WTC11 (cell line): ENCODE data around the gene ST8SIA3. TPM values are rescaled to one million over a fixed set of nuclear protein-coding genes. Genes with fewer than 3 reads are reported as not detected.
"Not testable (repeated sequence)": the region's sequence is repeated elsewhere in the genome, so short reads cannot be mapped to it uniquely, and the experiment has no call there.

Experiments
- ATAC-seq: fragments of 200-7000 bp; cut with Tn5 transposase; 2 replicates; pipeline ENCODE4 v1.10.0; 2021; ENCODE audit warnings: mild to moderate bottlenecking, moderate library complexity
- CTCF ChIA-PET: fragments of 300-600 bp; sonication (Branson Sonifier 250); formaldehyde crosslinking; loops from one replicate; lab custom pipeline; 2021; ENCODE audit warnings: antibody characterized with exemption; lab: Charles Lee
- POLR2A ChIA-PET: fragments of 350-600 bp; sonication (Branson Sonifier 250); formaldehyde crosslinking; loops from one replicate; lab custom pipeline; 2021; ENCODE audit warnings: antibody characterized with exemption; lab: Charles Lee
- DNase-seq: peaks from one replicate; pipeline ENCODE4 v3.0.0; 2021; ENCODE audit warnings: low spot score
- H3K27ac Mint-ChIP-seq: 2 replicates; pipeline ENCODE4 v1.8.0; 2021; ENCODE audit warnings: mixed read lengths
- H3K27me3 Mint-ChIP-seq: 2 replicates; pipeline ENCODE4 v1.8.0; 2021; ENCODE audit warnings: low read depth, mild to moderate bottlenecking, moderate library complexity, mixed read lengths
- H3K36me3 Mint-ChIP-seq: 2 replicates; pipeline ENCODE4 v1.8.0; 2021; ENCODE audit warnings: mixed read lengths
- H3K4me1 Mint-ChIP-seq: 2 replicates; pipeline ENCODE4 v1.8.0; 2022; ENCODE audit warnings: mixed read lengths
- H3K4me3 Mint-ChIP-seq: 2 replicates; pipeline ENCODE4 v1.8.0; 2021; ENCODE audit warnings: mild to moderate bottlenecking, moderate library complexity, mixed read lengths
- H3K9me3 Mint-ChIP-seq: 2 replicates; pipeline ENCODE4 v1.8.0; 2021; ENCODE audit warnings: mixed read lengths
- ATF2 ChIP-seq: sonication (generic); formaldehyde crosslinking; IDR thresholded peaks from 2 replicates; pipeline ENCODE4 v1.8.1; 2022; ENCODE audit warnings: low read depth, missing genetic modification reagents, borderline replicate concordance
- CBFB ChIP-seq: sonication (generic); formaldehyde crosslinking; IDR thresholded peaks from 2 replicates; pipeline ENCODE4 v1.8.1; 2022; ENCODE audit warnings: mild to moderate bottlenecking, low read depth, missing genetic modification reagents
- EMX1 ChIP-seq: fragments of 250-450 bp; sonication (Bioruptor Pico); IDR thresholded peaks from 2 replicates; pipeline ENCODE4 v1.8.0; 2021; ENCODE audit warnings: mild to moderate bottlenecking
- JUN ChIP-seq: sonication (generic); formaldehyde crosslinking; IDR thresholded peaks from 2 replicates; pipeline ENCODE4 v1.8.0; 2023; ENCODE audit warnings: mild to moderate bottlenecking, missing genetic modification reagents
- SOX15 ChIP-seq: fragments of 250-450 bp; sonication (Bioruptor Pico); IDR thresholded peaks from 2 replicates; pipeline ENCODE4 v1.9.0; 2021; ENCODE audit warnings: mild to moderate bottlenecking
- STAT6 ChIP-seq: sonication (generic); formaldehyde crosslinking; conservative IDR thresholded peaks from 2 replicates; pipeline ENCODE4 v1.8.1; 2023; ENCODE audit warnings: mild to moderate bottlenecking, low read depth, missing genetic modification reagents, moderate library complexity
- TEAD4 ChIP-seq: sonication (generic); formaldehyde crosslinking; IDR thresholded peaks from 2 replicates; pipeline ENCODE4 v1.8.0; 2022; ENCODE audit warnings: mild to moderate bottlenecking, missing genetic modification reagents
- ZBTB21 ChIP-seq: sonication (generic); formaldehyde crosslinking; IDR thresholded peaks from 2 replicates; pipeline ENCODE4 v1.8.1; 2023; ENCODE audit warnings: mild to moderate bottlenecking, missing genetic modification reagents, borderline replicate concordance
- ZNF138 ChIP-seq: sonication (generic); formaldehyde crosslinking; conservative IDR thresholded peaks from 2 replicates; pipeline ENCODE4 v1.8.1; 2022; ENCODE audit warnings: mild to moderate bottlenecking, moderate library complexity, missing genetic modification reagents
- ZNF396 ChIP-seq: fragments of 250-450 bp; sonication (Bioruptor Pico); IDR thresholded peaks from 2 replicates; pipeline ENCODE4 v1.8.0; 2021; ENCODE audit warnings: mild to moderate bottlenecking, moderate library complexity, borderline replicate concordance
- ZNF671 ChIP-seq: fragments of 250-450 bp; sonication (Bioruptor Pico); IDR thresholded peaks from 2 replicates; pipeline ENCODE4 v1.8.0; 2021; ENCODE audit warnings: mild to moderate bottlenecking
- total RNA-seq: library from RNA; stranded (reverse); gene quantifications from 3 replicates; pipeline ENCODE4 v1.2.3, GENCODE V29; 2021
- TF ChIP-seq, protein P1 (sequence below): sonication (generic); formaldehyde crosslinking; IDR thresholded peaks from 2 replicates; pipeline ENCODE4 v1.8.1; 2022; ENCODE audit warnings: missing genetic modification reagents, borderline replicate concordance
- TF ChIP-seq, protein P2 (sequence below): sonication (generic); formaldehyde crosslinking; IDR thresholded peaks from 2 replicates; pipeline ENCODE4 v1.8.1; 2022; ENCODE audit warnings: mild to moderate bottlenecking, missing genetic modification reagents, moderate library complexity, borderline replicate concordance
- TF ChIP-seq, protein P3 (sequence below): sonication (generic); formaldehyde crosslinking; IDR thresholded peaks from 2 replicates; pipeline ENCODE4 v1.8.1; 2023; ENCODE audit warnings: mild to moderate bottlenecking, missing genetic modification reagents, moderate library complexity

ST8SIA3 gene
- total RNA-seq, 1 experiment from 2014 or later = 2.3 TPM

GRCh38 chr18:57390044-57390443, 37.7 kb downstream of the ST8SIA3 start:
- H3K36me3 Mint-ChIP-seq = no peaks in the 10 kb centered on the region
- ChIA-PET CTCF (interaction anchor here (1.0 kb wide), 1 partner anchor 10 kb away, joined by 3 read pairs; no protein-coding TSS in a partner anchor), POLR2A (no interaction called here)
- H3K4me3 Mint-ChIP-seq = no peak overlapping the region
- peaks cover 6% of the 10 kb centered on the region for H3K4me1 Mint-ChIP-seq
- H3K27ac Mint-ChIP-seq = no peak overlapping the region
- ATAC-seq (no peak), DNase-seq (no peak)
- peaks cover 5% of the 10 kb centered on the region for H3K9me3 Mint-ChIP-seq
- H3K27me3 Mint-ChIP-seq = no peaks in the 10 kb centered on the region; the same call in 1 of the 2 replicates
- no peak for TF ChIP-seq JUN (CRISPR knock-in tag)

DNA sequence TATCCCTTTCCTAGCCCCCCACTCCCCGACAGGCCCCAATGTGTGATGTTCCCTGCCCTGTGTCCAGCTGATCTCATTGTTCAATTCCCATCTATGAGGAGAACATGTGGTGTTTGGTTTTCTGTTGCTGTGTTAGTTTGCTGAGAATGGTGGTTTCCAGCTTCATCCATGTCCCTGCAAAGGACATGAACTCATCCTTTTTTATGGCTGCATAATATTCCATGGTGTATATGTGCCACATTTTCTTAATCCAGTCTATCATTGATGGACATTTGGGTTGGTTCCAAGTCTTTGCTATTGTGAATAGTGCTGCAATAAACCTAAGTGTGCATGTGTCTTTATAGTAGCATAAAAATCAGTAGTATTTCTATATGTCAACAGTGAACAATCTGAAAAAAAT, 42.4 kb downstream of the ST8SIA3 start:
- POLR2A ChIA-PET, H3K4me3 Mint-ChIP-seq, H3K27ac Mint-ChIP-seq, H3K27me3 Mint-ChIP-seq, H3K4me1 Mint-ChIP-seq, CTCF ChIA-PET, H3K36me3 Mint-ChIP-seq, DNase-seq, ATAC-seq: not testable (repeated sequence)
- peaks cover 15% of the 10 kb centered on the region for H3K9me3 Mint-ChIP-seq

- POLR2A ChIA-PET = interaction anchor here (0.6 kb wide), 1 partner anchor 65 kb away, joined by 3 read pairs; no protein-coding TSS in a partner anchor
- H3K36me3 Mint-ChIP-seq, CTCF ChIA-PET, H3K4me3 Mint-ChIP-seq, ATAC-seq, H3K27ac Mint-ChIP-seq, H3K4me1 Mint-ChIP-seq, H3K27me3 Mint-ChIP-seq, DNase-seq: not testable (repeated sequence)
- peaks cover 15% of the 10 kb centered on the region for H3K9me3 Mint-ChIP-seq
Observed at GRCh38 chr18:57396831-57397230, 44.5 kb downstream of the ST8SIA3 start.

GRCh38 chr18:57397440-57398132, 45.2 kb downstream of the ST8SIA3 start:
- no peak overlapping the region for H3K27ac Mint-ChIP-seq
- H3K27me3 Mint-ChIP-seq = peaks cover 3% of the 10 kb centered on the region
- no peak for ATAC-seq
- H3K36me3 Mint-ChIP-seq = no peaks in the 10 kb centered on the region
- ChIA-PET POLR2A (no interaction called here), CTCF (no interaction called here)
- TF ChIP-seq CBFB (CRISPR knock-in tag) (no peak), ATF2 (no peak), STAT6 (no peak), ZNF671 (CRISPR knock-in tag) (no peak)
- TF ChIP-seq, protein P1, sequence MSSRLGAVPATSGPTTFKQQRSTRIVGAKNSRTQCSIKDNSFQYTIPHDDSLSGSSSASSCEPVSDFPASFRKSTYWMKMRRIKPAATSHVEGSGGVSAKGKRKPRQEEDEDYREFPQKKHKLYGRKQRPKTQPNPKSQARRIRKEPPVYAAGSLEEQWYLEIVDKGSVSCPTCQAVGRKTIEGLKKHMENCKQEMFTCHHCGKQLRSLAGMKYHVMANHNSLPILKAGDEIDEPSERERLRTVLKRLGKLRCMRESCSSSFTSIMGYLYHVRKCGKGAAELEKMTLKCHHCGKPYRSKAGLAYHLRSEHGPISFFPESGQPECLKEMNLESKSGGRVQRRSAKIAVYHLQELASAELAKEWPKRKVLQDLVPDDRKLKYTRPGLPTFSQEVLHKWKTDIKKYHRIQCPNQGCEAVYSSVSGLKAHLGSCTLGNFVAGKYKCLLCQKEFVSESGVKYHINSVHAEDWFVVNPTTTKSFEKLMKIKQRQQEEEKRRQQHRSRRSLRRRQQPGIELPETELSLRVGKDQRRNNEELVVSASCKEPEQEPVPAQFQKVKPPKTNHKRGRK (CRISPR knock-in tag) = no peak
- TF ChIP-seq, protein P2, sequence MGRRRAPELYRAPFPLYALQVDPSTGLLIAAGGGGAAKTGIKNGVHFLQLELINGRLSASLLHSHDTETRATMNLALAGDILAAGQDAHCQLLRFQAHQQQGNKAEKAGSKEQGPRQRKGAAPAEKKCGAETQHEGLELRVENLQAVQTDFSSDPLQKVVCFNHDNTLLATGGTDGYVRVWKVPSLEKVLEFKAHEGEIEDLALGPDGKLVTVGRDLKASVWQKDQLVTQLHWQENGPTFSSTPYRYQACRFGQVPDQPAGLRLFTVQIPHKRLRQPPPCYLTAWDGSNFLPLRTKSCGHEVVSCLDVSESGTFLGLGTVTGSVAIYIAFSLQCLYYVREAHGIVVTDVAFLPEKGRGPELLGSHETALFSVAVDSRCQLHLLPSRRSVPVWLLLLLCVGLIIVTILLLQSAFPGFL = no peak
- no peak for DNase-seq
- H3K9me3 Mint-ChIP-seq = peaks cover 15% of the 10 kb centered on the region
- H3K4me1 Mint-ChIP-seq = no peaks in the 10 kb centered on the region
- no peak overlapping the region for H3K4me3 Mint-ChIP-seq

GRCh38 chr18:57404345-57404744, 52.0 kb downstream of the ST8SIA3 start:
- TF ChIP-seq EMX1 (CRISPR knock-in tag) = no peak
- TF ChIP-seq TEAD4 = no peak
- TF ChIP-seq ZNF138 = no peak
- TF ChIP-seq, protein P3, sequence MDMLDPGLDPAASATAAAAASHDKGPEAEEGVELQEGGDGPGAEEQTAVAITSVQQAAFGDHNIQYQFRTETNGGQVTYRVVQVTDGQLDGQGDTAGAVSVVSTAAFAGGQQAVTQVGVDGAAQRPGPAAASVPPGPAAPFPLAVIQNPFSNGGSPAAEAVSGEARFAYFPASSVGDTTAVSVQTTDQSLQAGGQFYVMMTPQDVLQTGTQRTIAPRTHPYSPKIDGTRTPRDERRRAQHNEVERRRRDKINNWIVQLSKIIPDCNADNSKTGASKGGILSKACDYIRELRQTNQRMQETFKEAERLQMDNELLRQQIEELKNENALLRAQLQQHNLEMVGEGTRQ (CRISPR knock-in tag) = no peak
- TF ChIP-seq ZNF396 (CRISPR knock-in tag) = no peak
- no peak for TF ChIP-seq SOX15 (CRISPR knock-in tag)
- no peak for TF ChIP-seq ZBTB21 (CRISPR knock-in tag)
- TF ChIP-seq, all 79 proteins: peak for 0
- Mint-ChIP-seq H3K9me3 (peaks cover under 1% of the 10 kb centered on the region; the same call in 1 of the 2 replicates), H3K36me3 (no peaks in the 10 kb centered on the region), H3K4me3 (no peak overlapping the region), H3K27ac (no peak overlapping the region), H3K4me1 (no peaks in the 10 kb centered on the region), H3K27me3 (peaks cover 3% of the 10 kb centered on the region)
- no peak for ATAC-seq
- CTCF ChIA-PET = no interaction called here
- POLR2A ChIA-PET = no interaction called here
- DNase-seq = no peak
